HG03439 (cell line): ENCODE measurements around the gene DUS2.

Experiments
- ATAC-seq: cut with Tn5 transposase; IDR thresholded peaks from one replicate; pipeline ENCODE4 v1.9.1; 2021; ENCODE audit warnings: mild to moderate bottlenecking, moderate library complexity; ENCODE audit not compliant: unreplicated experiment

The DUS2 gene

GRCh38 chr16:68040506-68041288, 17.6 kb downstream of the DUS2 start:
- peak; percentile 85 for ATAC-seq

GRCh38 chr16:68041783-68042182, 18.7 kb downstream of the DUS2 start:
- no peak for ATAC-seq

- no peak for ATAC-seq
Measured at GRCh38 chr16:68046106-68046505, 23.0 kb downstream of the DUS2 start.

- no peak for ATAC-seq
Measured at GRCh38 chr16:68047987-68048386, 24.9 kb downstream of the DUS2 start.

- no peak for ATAC-seq
Measured at GRCh38 chr16:68049449-68049848, 26.4 kb downstream of the DUS2 start.

GRCh38 chr16:68055395-68055794, 32.3 kb downstream of the DUS2 start:
- no peak for ATAC-seq

GRCh38 chr16:68059804-68060203, 36.7 kb downstream of the DUS2 start:
- no peak for ATAC-seq

GRCh38 chr16:68061396-68061795, 38.3 kb downstream of the DUS2 start:
- no peak for ATAC-seq

- no peak for ATAC-seq
Measured at GRCh38 chr16:68062910-68063393, 39.9 kb downstream of the DUS2 start.

- ATAC-seq, result no peak
Measured at GRCh38 chr16:68064791-68065365, 41.8 kb downstream of the DUS2 start.

- no peak for ATAC-seq
Measured at GRCh38 chr16:68065716-68066305, 42.7 kb downstream of the DUS2 start.

GRCh38 chr16:68066763-68067162, 43.7 kb downstream of the DUS2 start:
- ATAC-seq, result no peak

- ATAC-seq, result no peak
Measured at GRCh38 chr16:68068926-68069325, 45.8 kb downstream of the DUS2 start.

GRCh38 chr16:68069511-68070248, 46.6 kb downstream of the DUS2 start:
- no peak for ATAC-seq

- no peak for ATAC-seq
Measured at GRCh38 chr16:68070249-68070730, 47.2 kb downstream of the DUS2 start.

GRCh38 chr16:68070806-68071517, 47.9 kb downstream of the DUS2 start:
- ATAC-seq, result no peak

- ATAC-seq, result no peak
Measured at GRCh38 chr16:68071518-68071901, 48.4 kb downstream of the DUS2 start.

- no peak for ATAC-seq
Measured at GRCh38 chr16:68072038-68072695, 49.1 kb downstream of the DUS2 start.

GRCh38 chr16:68073902-68074760, 51.0 kb downstream of the DUS2 start:
- no peak for ATAC-seq
